Sigmoid colon (tissue), 4 donors: ENCODE data around the gene GAL.

Experiments used
- EP300 ChIP-seq, 4 donors: sonication (generic); formaldehyde crosslinking; IDR thresholded peaks; one replicate each; pipeline ENCODE4 v1.6.1; 2017; ENCODE audit warnings: antibody characterized with exemption in 4 of 4
- POLR2A ChIP-seq, 2 donors: fragments of 450-650 bp; IDR thresholded peaks; one replicate each; pipeline ENCODE4 v1.6.1; 2016; ENCODE audit warnings: antibody characterized with exemption in 2 of 2, mild to moderate bottlenecking in 2 of 2, moderate library complexity in 2 of 2
- POLR2AphosphoS5 ChIP-seq, 4 donors: sonication (generic); formaldehyde crosslinking; IDR thresholded peaks; one replicate each; pipeline ENCODE4 v1.6.1; 2017; ENCODE audit warnings: antibody characterized with exemption in 4 of 4
- TF ChIP-seq, protein P1 (sequence below), 4 experiments: fragments of 450-650 bp in 3 of 4; fragments of 200-600 bp in 1 of 4; IDR thresholded peaks; one replicate each; pipeline ENCODE4 v1.5.1; 2016 to 2019; ENCODE audit warnings: antibody characterized with exemption in 4 of 4, mild to moderate bottlenecking in 3 of 4, moderate library complexity in 2 of 4

- TF ChIP-seq POLR2A (IDR thresholded peaks at IDR 0.05), result no peak
- TF ChIP-seq, protein P1, sequence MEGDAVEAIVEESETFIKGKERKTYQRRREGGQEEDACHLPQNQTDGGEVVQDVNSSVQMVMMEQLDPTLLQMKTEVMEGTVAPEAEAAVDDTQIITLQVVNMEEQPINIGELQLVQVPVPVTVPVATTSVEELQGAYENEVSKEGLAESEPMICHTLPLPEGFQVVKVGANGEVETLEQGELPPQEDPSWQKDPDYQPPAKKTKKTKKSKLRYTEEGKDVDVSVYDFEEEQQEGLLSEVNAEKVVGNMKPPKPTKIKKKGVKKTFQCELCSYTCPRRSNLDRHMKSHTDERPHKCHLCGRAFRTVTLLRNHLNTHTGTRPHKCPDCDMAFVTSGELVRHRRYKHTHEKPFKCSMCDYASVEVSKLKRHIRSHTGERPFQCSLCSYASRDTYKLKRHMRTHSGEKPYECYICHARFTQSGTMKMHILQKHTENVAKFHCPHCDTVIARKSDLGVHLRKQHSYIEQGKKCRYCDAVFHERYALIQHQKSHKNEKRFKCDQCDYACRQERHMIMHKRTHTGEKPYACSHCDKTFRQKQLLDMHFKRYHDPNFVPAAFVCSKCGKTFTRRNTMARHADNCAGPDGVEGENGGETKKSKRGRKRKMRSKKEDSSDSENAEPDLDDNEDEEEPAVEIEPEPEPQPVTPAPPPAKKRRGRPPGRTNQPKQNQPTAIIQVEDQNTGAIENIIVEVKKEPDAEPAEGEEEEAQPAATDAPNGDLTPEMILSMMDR (IDR thresholded peaks at IDR 0.05), result no peak
- TF ChIP-seq EP300 (IDR thresholded peaks at IDR 0.05), result no peak
- TF ChIP-seq POLR2AphosphoS5 (IDR thresholded peaks at IDR 0.05), result no peak
Measured at GRCh38 chr11:68686486-68686885, 2.1 kb downstream of the GAL start.
